Raji (cell line): Measurements from ENCODE around the gene ARHGEF17.

ENCODE experiments used
- POLR2A ChIP-seq: IDR thresholded peaks from 2 replicates; pipeline ENCODE4 v1.6.1; 2011; ENCODE audit warnings: low read depth, low read length, control low read depth; ENCODE audit not compliant: insufficient read depth

Gene ARHGEF17

DNA sequence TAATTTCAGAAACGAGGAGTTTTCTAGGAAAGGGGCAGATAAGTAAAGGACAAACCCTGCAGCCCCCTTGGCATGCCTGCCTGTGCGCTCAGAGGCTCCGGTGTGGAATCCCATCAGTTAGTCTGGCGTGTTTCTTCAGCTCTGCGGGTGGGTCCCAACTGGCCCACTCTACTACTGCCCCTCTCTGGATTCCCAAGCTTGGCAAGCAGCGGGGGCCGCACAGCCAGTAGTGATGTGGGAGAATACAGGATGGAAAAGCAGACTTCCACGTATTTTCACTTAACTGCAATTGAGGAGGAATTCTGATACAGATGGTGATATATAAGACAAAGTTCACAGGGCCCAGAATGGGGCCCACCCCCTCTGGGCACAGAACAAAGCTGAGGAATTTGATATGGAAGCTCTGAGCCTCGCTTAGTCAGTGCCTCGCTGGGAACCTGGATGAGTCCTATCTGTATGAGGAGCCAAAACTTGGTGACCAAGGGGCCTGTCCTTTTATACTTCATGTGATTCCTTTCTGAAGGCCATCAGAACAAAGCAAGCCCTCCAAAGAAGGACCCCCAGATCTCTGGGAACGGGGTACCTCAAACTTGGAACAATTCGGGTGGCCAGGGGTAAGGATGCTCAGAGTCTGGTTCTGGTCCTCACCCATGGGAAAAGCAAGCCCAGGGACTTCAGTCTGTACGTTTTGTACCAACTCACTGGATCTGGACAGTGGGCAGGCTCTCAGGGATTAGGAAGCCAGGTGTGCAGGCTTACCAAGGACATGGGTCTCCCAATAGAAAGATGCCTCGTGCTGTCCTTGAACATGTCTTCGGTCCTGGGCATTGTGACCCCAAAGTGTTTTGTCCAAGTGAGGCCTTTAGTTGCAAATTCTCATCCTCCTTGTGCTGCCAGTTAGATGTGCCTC lies 94.1 kb downstream of the ARHGEF17 start:
- TF ChIP-seq POLR2A, result no peak

DNA sequence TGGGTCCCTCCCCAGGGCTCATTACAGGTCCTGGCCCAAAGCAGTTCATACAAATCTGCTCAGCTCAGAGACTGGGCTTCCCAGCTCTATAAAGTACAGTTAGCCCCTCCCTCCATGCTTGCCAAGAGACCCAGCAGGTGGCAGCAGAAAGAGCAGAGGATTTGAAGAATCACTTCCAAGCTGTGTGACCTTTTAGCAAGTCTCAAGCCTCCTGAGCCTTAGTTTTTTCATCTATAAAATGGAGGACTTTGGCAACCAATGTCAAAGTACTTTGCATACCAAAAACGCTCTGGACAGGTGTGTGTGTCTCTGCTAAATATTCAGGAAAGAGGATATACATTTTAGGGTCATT lies 94.7 kb downstream of the ARHGEF17 start:
- no peak for TF ChIP-seq POLR2A

DNA sequence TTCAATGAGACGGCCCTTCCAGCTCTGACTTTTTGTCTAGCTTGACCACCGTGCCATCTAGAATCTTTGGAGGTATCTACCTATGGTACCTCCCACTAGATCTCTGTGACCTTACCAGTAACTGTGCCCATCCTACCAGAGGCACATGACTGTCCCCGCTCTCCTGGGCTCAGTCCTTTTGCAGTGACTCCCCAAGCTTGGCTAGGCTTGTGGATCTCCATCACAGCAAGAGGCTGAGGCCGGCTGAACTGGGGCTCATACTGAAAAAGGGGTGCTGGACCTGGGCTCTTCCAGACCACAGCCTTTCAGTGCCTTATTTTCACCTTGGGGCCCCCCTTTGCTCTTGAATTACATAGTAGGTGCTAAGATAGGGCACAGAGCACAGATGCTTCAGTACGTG lies 95.5 kb downstream of the ARHGEF17 start:
- TF ChIP-seq POLR2A, result no peak

GRCh38 chr11:73404048-73404447 lies 96.0 kb downstream of the ARHGEF17 start:
- no peak for TF ChIP-seq POLR2A

DNA sequence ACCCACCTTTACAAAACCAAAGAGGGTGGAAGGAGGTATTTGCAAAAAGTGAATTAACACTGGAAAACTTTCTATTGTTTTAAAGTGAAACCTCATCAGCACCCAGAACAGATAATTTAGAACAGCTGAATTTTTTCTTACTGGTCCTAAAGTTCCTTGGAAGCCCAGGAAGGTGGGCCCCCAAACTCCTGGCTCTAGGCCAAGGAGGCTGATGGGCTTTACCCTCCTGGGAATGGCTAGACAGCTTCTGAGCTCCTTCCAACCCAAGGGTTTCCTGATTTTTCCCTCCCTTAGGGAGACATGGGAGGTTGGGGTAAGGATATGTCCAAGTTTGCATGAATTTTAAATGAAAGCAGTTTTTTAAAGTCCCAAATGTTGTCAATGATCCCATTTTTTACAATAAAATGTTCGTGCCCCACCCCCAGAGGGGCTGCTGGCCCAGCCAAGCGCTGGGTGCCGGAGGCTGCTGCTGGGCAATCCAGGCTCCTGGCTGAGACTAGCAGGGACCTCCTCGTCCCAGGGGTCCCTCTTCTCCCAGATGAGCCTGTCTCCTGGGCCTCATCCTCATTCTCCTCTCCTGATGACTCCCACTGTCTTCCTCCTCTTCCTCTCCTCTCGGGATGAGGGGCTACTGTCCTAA lies 96.5 kb downstream of the ARHGEF17 start:
- TF ChIP-seq POLR2A, result no peak

- TF ChIP-seq POLR2A, result no peak
These were observed 97.1 kb downstream of the ARHGEF17 start for GRCh38 chr11:73405146-73405510.

- TF ChIP-seq POLR2A, result no peak
These were observed 98.1 kb downstream of the ARHGEF17 start for GRCh38 chr11:73406131-73406530.

GRCh38 chr11:73406619-73407018 lies 98.5 kb downstream of the ARHGEF17 start:
- TF ChIP-seq POLR2A, result no peak

- TF ChIP-seq POLR2A, result no peak
These were observed 101.4 kb downstream of the ARHGEF17 start for GRCh38 chr11:73409431-73409830.

- no peak for TF ChIP-seq POLR2A
These were observed 102.6 kb downstream of the ARHGEF17 start for GRCh38 chr11:73410627-73411026.

DNA sequence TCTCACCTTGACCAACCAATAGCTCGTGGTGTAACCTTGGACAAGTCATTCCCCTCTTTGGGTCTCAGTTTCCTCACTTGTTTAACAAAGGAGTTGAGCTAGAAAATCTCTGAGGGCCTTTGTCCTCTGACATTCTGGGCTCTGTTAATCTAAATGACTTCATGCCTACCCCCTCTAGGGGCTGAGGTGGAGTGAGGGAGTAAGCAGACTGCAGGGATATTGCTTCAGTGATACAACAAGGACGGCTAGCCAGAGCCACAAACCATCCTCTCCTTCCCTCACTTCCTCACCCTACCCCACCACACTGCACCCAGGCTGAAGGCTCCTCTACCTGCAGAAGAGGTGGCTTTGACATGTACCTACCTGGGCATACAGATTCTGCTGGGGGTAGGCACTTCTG lies 103.0 kb downstream of the ARHGEF17 start:
- TF ChIP-seq POLR2A, result no peak

DNA sequence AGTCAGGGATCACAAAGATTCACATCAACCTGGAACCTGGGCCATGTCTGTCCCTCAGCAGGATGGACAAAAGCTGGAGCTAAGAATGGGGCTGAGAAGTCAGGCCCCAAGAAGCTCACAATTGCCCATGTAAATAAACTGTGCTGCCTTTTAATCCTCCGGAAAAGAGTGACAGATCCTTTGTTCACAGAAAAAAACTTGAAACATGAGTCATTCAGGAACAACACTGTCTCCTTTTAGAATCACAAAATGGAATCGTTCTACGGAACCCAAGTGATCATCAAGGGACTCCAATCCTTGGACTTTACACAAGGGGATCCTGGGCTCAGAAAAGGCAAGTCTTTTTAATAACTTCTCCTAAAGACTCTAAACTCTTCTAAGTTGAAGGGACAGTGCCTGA lies 104.2 kb downstream of the ARHGEF17 start:
- TF ChIP-seq POLR2A, result no peak

DNA sequence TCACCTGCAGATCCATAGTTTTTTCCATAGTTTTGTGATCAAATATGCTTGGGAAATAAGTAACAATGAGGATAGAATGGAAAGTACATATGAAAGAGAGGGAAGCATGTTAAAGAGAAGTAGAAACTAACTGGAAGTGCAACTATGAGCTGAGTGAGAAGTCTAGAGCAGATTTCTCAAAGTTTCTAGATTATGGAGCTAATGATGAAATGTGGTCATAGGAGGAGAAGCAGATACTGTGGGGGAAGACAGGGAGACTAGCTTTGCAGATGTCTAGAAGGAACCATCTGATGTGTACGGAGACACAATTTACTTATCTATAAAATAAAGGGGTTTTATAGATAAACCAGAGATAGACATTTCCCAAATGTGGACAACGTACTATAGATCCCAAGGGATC lies 105.2 kb downstream of the ARHGEF17 start:
- TF ChIP-seq POLR2A, result no peak

- no peak for TF ChIP-seq POLR2A
These were observed 107.0 kb downstream of the ARHGEF17 start for GRCh38 chr11:73414977-73415651.

- no peak for TF ChIP-seq POLR2A
These were observed 108.0 kb downstream of the ARHGEF17 start for GRCh38 chr11:73415854-73416615.
